GM23248 (cell line): ENCODE data around the gene FADS6.
A peak's percentile ranks its signal among the peaks of the same experiment; 100 is the strongest.

ENCODE experiments used
- EZH2 ChIP-seq: fragments of 200-600 bp; sonication (generic); IDR thresholded peaks from 2 replicates; pipeline ENCODE4 v1.6.1; 2018; ENCODE audit warnings: antibody characterized with exemption, mild to moderate bottlenecking; ENCODE audit not compliant: insufficient read depth, poor library complexity, severe bottlenecking
- EZH2phosphoT487 ChIP-seq: fragments of 200-600 bp; sonication (generic); IDR thresholded peaks from 2 replicates; pipeline ENCODE4 v1.6.1; 2018; ENCODE audit warnings: antibody characterized with exemption, moderate library complexity, mild to moderate bottlenecking, low read depth; ENCODE audit not compliant: insufficient read depth

DNA sequence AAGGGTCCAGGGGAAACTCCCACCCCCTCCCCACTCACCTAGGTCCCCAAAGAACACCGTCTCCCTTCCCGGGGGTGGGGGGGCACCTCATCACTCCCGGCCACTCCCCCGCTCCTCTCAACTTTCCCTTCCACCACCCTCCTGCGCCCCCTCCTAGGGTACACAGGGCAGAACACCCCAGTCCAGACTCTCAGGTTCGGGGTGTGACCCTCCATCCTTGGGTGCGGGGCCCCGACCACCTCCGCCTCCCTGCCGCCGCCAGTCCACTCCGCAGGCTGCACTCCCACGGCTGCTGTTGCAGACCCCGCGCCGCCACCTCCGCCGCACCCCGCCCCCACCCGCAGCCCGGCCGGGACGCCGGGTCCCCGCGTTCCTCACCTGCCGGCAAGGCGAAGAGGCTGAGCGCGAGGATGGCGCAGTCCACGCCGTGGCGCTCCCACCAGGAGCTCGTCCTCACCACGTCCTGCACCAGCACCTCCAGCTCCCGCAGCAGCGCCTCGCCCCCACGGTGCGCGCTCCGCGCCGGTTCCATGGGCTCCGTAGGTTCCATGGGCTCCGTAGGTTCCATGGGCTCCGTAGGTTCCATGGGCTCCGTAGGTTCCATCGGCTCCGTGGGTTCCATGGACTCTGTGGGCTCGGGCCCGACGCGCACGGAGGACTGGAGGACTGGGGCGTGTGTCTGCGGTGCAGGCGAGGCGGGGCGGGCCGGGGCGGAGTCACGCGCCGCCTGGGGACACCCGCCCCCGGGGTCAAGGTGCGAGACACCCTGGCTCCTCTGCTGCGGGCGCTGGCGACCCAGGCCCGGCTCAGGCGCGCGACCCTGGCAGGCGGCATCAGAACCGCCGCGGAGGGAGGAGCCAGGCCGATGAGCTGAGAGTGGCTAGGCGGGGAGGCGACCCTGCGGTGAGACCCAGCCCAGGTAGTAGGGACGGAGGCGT lies at the start of gene FADS6:
- TF ChIP-seq EZH2 (peak; percentile 81), EZH2phosphoT487 (no peak)
